Cortex of kidney (tissue), 1 donor: ENCODE results near the gene FBRSL1.

Source experiments
- DNase-seq: peaks from one replicate; lab custom pipeline; 2025; lab: John Stamatoyannopoulos, UW

Gene FBRSL1

DNA sequence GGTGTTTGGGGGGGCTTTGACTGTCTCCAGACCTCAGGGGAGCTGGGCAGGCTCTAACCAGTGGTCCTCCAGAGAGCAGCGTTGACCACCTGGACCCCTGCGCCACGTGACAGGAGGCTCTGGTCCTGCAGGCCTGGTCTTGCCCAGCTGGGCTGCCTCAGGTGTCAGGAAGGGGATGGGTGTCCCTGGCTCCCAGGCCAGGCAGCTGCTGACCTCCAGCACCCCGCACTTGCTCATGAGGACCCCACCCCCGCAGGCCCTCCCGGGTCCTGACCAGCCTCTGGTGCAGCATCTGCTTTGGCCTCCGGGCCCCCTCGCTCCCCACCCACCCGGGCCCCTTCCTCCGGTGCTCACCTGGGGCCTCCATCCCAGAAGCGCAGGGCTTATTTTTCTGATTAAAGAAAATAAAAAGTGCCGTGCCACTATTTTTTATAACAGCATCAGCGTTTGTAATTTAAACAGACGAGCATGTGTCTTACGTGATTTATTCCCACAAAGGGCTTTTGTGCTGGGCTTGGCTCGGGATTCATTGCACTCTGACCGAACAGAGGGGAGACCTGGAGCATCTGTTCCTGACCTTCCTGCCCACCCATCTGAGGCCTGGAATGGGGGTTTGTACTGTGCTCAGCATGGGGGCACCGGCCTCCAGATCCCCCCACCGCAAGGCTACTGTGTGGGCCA, 21.7 kb downstream of the FBRSL1 start:
- DNase-seq = no peak

DNA sequence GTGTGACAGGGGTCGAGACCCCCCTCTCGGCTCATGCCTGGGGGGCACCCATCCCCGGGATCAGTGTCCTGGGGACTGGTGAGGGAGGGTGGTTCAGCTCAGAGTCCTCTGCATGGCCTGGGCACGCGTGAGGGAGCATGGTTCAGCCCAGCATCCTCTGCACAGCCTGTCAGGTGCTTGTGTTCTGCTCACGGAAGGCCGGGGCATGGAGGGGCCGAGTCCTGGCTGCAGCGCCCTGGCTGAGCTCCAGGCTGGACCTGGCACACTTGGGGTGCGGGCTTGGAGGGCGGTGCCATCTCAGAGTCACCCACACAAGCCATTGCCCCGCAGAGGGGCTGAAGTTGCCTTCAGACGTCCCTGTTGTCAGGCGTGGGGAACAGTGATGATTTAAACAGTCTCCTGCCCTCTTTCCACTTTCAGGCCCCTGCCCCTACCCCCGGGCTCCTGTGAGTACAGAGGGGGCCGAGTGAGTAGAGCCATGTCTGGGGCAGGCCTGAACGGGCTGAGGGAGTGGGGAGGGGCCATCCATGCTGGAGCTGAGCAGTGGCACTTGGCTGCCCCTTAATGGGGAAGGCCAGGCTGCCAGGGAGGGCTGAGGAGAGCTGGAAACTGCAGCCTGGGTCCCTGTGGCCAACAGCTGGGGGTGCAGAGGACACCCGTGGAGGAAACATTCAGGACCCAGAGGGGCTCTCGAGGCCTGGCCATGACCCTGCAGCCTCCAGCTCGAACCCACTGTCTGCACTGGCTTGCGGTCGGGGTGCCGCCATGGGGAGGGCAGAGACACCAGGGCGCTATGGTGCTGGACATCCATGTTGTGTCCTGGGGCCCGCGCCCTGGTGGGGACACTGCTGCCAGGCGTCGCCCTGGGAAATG, 22.5 kb downstream of the FBRSL1 start:
- no peak for DNase-seq

DNA sequence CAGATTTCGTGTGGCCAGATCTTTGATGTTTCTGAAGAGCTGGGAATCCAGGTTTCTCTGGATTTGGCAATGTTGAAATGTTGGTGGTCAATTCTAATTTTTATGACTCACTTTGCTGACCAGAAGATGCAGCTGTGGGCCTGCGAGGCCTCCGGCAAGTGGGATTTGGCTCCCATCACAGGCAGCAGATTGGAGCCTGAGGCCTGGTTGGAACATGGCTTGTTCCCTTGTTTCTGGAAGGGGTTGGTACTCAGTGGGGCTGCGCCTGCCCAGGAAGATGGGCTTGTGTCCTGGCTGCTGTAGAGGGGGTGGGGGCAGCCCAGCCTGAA, 23.1 kb downstream of the FBRSL1 start:
- DNase-seq = no peak

DNA sequence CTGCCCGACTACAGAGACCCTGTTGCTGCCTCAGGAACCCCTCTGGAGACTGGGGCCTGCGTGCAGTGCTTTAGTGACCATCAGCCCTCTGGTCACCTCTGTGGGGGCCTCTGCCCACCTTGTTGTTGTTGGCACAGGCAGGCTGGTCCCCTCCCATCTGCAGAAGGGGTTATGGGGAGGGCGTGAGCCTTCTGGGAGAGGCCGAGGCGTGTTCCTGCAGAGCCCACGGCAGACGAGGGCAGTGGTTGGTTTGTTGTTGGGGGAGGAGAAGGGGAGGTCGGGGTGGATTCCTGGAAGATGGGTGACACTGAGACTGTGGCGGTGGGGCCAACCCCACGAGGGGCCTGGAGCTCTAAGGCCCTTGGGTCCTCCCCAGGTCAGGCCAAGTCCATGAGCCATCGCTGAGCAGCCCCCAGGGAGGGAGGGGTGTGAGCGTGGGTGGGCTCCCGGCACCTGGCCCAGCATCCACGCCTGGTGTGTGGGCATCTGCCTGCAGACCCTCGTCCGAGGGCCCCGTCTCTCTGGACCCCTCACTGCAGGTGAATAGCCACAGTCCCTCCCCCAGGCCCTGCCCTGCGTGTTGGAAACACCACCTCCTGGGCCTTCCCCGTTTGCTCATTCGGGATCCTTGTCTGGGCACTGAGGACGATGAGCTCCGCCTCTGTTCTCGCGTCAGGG, 23.6 kb downstream of the FBRSL1 start:
- no peak for DNase-seq

DNA sequence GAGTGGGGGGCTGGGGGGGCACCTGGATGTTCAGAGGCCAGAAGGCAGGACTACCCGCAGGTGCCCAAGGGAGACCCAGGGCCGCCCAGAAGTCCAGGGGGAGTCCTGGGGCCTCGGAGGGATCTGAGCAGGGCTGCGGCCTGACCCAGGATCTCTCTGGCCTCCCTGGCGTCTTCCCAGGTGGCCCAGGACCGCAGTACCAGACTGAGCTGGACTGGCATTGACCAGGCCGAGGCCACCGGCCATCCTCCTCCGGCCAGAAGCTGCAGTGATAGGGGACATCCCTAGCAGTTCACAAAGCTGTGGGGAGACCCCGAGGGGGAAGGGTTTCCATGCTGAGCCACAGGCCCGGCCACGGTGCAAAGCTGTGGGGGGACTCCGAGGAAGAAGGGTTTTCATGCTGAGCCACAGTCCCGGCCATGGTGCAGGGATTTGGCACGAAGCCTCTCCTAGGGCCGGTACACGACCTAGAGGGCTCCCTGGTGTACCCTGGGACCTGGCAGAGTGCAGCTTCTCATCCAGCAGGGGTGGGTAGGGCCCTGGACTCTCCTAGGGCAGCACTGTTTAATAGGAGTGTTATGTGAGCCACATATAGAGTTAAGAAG, 24.4 kb downstream of the FBRSL1 start:
- no peak for DNase-seq

DNA sequence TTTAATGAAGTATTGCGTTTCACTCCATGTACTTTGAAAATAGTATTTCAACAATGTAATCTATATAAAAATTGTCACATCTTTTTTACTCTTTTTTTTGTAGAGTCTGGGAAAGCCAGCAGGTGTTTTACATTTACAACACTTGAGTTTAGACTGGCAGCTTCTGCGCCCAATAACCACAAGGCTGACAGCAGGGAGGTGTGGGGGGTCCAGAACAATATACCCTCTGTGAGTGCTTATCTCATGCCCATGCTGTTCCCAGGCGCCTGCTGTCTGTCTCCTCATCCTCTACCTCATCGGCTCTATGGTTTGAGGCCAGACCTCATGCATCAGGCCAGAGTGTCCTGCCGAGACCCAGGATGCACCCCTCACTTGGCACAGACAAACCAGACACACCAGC, 24.9 kb downstream of the FBRSL1 start:
- DNase-seq = no peak

DNA sequence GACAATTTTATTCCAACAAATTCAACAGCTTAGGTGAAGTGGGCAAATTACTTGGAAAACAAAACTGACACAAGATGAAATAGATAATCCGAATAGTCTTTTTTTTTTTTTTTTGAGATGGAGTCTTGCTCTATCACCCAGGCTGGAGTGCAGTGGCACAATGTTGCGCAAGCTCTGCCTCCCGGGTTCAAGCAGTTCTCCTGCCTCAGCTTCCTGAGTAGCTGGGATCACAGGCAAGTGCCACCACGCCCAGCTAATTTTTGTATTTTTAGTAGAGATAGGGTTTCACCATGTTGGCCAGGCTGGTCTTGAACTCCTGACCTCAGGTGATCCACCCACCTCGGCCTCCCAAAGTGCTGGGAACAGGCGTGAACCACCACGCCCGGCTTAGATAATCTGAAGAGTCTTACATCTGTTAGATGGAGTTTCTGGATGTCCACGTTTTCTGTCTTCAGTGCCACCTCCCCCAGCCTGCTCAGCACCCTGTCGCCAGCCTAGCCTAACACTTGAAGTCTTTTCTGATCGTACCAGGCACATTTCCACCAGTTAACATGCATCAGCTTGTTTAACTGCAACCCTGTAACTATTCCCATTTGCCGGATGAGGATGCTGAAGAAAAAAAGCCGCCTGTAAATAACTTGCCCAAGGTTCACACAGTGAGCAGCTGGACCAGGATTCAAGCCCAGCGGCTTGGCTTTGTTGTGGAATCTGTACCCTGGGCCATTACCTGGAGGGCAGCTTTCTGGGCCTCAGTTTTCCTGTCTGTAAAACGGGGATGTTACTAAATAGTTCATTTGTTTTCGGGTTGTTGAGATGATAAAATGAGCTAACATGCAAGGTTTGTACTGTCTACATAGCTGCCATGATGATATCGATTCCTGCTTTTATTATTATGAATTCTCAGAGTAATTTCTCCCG, 26.4 kb downstream of the FBRSL1 start:
- DNase-seq = no peak

DNA sequence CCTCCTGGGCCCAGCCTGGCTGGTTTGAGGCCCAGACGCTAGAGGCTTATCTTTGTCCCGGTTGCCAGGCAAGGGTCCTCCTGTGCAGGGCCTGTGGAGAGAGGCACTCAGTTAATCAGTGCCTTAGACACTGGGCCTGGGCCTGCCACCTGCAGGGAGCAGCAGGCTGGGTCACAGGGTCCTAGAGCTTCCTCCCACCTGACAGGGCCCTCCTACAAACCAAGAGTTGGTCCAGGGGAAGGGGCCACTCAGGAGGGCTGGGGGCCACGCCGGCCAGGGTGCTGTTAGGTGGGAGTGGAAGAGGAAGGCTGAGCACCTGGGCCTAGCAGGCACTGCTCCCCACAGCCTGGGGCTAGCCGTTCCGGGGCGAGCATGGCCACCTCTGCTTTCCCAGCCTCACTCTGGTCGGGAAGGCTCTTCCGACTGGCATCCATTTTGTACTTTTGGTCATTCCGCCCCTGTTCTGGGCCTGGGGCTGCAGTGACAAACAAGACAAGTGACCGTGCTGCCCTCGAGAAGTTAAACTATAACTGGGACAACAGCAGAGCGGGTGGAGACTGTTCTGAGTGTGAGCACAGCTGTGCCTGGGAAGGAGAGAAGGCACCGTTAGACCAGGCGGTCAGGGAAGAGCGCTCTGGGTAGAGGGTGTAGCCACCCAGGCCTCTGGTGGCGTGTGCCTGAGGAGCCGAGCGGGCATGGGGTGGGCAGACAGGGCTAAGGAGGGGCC, 27.2 kb downstream of the FBRSL1 start:
- DNase-seq = no peak

DNA sequence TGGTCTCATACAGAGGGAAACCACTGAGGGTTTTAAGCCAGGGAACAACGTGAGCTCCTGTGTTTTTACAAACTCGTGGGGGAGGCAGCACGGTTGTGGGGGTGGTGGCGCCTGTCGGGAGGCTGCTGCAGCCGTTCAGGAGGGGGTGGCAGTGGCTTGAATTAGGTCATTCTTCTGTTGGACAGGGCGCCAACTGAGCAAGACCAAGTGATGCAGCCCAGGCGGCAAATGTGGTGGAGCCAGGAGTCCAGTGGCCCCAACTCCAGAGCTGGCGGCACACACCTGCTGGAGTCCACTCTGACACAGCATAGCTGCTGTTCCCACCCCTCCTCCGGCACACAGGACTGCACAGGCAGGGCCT, 27.8 kb downstream of the FBRSL1 start:
- DNase-seq = no peak

DNA sequence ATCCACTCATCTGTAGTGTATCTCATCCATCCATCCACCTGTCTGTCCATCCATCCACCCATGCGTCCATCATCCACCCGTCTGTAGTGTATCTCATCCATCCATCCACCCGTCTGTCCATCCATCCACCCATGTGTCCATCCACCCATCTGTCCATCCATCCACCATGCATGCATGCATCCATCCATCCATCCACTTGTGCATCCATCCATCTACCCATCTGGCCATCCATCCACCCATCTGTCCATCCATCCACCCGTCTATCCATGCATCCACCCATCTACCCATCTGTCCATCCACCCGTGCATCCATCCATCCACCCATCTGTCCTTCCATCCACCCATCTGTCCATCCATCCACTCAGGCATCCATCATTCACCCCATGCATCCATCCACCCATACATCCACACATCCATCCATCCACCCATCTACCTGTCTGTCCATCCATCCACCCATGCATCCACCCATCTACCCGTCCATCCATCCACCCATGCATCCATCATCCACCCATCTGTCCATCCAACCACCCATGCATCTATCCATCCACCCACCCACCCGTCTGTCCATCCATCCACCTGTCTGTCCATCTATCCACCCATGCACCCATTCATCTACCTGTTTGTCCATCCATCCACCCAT, 28.5 kb downstream of the FBRSL1 start:
- DNase-seq = no peak

DNA sequence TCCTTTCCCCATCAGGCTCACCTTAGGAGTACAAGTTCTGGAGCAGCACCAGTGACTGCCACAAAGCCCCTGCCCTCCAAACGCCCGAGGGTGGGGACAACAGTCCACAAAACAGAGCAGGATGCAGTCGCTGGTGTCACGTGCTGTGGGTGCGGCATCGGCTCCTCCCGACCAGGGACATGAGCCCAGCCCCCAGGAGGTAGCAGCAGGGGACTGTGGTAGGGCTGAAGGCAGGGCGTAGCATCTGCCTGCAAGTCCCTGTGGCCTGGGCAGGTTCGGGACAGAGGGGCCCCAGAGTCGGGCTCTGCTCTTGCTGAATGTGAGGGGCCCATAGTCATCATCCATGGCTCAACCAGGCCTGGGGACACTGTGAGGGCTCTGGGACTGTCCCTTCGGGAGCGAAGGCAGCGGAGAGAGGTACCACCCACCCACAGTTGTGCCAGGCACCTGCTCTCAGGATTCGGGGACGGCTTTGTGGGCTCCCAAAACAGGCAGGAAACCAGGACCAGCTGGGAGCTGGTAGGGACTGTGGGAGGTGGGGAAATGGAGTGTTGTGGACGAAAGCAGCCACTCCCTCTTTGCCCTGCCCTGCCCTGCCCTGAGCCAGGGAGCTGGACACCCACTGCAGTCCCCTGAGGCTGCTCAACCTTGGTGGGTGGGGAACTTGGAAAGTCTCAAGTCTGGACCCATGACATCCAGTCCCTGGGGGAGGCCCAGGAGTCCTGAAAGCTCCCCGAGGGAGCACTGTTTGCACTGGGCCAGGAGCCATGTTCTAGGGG, 30.7 kb downstream of the FBRSL1 start:
- DNase-seq = no peak

DNA sequence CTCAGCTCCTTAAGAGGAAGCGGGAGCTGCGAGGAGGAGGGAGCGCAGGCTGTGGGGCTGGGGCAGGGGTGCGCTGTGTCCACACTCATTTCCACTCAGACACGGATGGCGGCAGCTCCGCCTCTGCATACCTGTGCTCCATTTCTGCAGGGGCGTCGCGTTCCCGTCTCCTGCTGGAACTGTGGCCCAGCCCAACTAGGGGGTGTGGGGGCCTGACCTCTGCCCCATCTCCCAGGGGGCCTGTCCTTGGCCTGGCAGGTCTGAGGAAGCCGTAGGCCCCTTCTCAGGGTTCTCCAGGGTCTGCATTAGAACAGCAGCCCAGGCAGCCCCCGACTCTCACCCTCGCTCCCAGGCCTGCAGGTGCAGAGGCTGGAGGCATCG, 31.2 kb downstream of the FBRSL1 start:
- DNase-seq = no peak

DNA sequence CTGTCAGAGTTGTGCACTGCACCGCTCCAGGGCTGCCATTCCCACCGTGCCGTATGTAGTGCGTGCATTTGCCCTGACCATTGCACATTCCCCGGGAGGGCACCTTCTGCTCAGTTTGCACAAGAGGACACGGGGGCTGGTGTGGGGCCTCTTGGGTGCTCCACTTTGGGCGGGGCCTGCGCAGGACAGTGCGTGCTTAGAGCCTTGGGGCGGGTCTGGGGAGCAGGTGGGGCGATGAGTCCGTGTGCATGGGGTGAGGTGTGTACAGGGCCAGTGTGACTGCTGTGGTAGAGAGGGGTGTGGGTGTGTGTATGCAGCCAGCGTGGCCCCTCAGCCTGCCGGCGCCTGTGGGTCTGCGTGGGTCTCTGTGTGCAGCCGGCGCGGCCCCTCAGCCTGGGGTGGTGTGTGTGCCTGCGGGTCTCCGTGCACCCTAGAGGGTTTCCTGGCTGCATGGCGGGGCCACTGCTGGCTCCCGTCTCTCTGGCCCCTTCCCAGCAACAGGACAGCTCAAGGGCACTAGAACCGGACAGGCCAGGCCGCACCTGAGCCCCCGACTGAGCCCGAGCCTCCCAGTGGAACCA, 31.9 kb downstream of the FBRSL1 start:
- DNase-seq = no peak

DNA sequence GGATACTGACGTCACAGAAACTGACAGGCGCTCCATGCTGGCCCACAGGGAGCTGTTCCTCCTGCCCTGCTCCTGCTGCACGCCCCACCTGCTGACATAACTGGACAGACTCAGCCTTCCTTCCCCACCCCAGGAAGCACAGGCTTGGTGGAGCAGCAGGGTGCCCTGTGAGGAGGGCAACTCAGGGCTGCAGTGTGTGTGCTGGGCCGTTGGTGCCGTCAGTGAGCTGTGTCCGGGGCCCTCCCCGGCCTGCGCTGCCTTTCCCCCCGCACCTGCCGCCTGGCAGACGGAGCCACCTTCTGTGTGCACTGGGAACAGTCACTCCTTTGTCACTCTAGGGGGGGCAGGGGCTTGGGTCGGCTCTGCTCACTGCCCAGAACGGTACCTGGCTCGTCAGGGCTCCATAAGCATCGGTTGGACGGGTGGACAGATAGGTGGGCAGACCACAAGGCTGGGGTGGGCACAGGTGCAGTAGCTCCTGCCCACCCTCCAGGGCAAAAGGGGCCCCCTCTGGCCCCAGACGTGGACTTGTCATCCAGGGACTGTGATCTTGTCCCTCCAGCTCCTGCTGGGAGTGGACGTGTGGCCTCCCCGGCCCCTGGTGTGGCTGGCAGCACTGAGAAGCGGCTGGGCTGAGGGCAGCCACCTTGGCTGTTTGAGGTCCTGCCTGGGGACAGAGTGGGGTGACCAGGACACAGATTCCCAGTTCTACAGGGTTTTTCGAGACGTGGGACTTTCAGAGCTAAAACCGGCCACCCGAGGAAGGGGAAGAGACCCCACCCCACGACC, 32.8 kb downstream of the FBRSL1 start:
- DNase-seq = no peak

DNA sequence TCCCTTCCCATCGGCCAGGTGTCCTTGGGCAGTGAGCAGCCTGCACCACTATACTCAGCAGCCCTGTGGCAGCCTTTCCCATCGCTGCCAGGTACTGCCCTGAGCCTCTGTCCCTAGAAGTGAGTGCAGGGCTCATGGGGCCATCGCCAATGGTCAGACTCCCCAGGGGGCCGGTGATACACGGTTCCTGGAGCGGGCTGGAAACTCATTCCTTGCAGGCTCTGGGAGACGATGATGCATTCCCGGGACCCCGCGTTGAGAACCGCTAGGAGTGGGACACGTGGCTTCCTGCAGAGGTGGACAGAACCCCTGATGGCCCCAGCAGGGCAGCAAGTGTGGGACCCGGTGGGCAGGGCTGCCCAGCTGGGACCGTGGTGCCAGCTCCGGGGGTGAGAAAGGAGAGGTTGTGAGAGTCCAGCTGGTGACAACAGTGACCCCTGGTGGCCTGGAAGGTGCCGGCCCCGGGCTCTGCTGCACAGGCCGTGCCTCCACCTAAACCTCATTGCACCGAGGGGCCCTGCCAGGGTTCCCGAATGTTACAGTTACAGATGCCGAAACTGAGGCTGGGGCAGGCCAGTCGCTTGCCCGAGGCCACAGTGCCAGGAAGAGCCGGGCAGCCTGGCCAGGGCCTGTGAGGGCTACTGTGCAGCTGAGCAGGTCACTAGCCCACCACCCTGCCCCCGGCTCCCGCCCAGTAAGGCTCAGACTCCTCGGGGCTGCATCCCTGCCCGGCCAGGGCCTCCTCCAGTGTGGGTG, 33.8 kb downstream of the FBRSL1 start:
- DNase-seq = no peak

DNA sequence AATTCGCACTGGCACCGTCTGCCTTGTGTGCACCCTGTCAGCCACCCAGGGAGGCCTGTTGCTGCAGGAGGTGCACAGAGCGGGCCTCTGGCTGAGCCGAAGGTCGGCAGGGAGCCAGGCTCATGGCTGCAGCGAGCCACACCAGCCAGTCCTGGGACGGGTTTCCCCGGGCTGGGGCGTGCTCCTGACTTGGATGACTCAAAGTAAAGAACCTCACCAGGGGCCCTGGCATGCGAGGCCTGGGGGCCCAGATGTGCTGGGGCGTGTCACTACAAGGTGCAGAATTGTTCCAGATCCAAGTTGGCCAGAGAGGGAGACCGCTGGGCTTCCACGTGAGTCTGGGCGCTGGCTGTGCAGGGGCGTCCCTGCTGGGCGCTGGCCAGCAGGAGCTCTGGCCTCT, 34.5 kb downstream of the FBRSL1 start:
- no peak for DNase-seq

DNA sequence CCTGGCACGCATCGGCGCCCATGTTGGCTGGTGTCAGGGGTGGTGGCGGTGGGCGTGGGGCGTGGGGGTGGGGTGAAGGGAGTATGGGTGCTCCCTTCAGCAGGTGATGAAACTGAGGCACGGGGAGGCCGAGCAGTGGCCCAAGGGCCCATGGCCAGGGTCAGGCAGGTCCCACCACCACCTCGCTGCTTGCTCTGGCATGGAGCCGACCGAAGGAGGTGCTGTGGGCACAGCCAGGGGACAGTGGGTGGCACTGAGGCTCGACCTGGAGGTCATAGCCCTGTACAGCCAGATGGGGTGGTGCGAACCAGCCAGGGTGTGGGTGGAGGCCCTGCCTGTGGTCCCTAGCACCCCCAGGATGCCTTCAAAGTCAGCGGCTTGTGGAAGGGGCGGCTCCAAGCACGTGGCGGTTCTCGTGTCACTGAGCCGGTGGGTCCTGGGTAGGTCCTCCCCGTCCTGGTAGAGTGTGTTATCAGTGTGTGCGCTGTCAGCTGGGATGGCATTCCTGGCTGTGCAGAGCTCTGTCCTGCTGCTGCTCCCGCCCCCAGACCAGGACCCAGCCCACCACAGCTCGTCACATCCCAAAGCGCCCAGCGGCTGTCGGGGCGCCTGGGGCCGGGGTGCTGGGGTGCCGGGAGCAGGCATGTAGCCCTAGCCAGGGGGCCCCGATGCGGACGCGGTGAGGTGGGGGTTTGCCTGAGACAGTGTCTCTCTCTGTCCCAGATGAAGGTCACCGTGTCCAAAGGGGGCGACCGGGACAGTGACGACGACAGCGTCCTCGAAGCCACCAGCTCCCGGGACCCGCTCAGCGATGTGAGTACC, 35.3 kb downstream of the FBRSL1 start:
- DNase-seq = no peak
